GM23338 (cell line): Measurements from ENCODE around the gene PPP2R5E. TPM values are rescaled to one million over a fixed set of nuclear protein-coding genes. Genes with fewer than 3 reads are reported as not detected.

Source experiments
- ATAC-seq: fragments of 200-7000 bp; cut with Tn5 transposase; 3 replicates; pipeline ENCODE4 v1.9.1; 2020
- DNase-seq: peaks from one replicate; pipeline ENCODE4 v3.0.0-alpha.2; 2015; ENCODE audit warnings: low spot score
- H2AFZ ChIP-seq: fragments of 200-600 bp; sonication (generic); 2 replicates; pipeline ENCODE4 v1.8.0; 2016; ENCODE audit warnings: antibody characterized with exemption, mild to moderate bottlenecking, moderate library complexity
- H3F3A ChIP-seq: fragments of 200-600 bp; sonication (generic); replicated peaks from 2 replicates; pipeline ENCODE4 v1.8.0; 2017; ENCODE audit warnings: antibody characterized with exemption, mixed run types, low read depth
- H3K27ac ChIP-seq: fragments of 200-600 bp; sonication (generic); 2 replicates; pipeline ENCODE4 v1.6.1; 2016; ENCODE audit warnings: low read depth
- H3K27me3 ChIP-seq: fragments of 200-600 bp; sonication (generic); 2 replicates; pipeline ENCODE4 v1.8.0; 2016; ENCODE audit warnings: mild to moderate bottlenecking, mixed run types, moderate library complexity; ENCODE audit not compliant: insufficient read depth
- H3K36me3 ChIP-seq: fragments of 200-600 bp; sonication (generic); 2 replicates; pipeline ENCODE4 v1.8.0; 2016; ENCODE audit warnings: mild to moderate bottlenecking; ENCODE audit not compliant: insufficient read depth
- H3K4me1 ChIP-seq: fragments of 200-600 bp; sonication (generic); 2 replicates; pipeline ENCODE4 v1.8.0; 2016; ENCODE audit warnings: mild to moderate bottlenecking, moderate library complexity; ENCODE audit not compliant: insufficient read depth
- H3K4me2 ChIP-seq: fragments of 200-600 bp; sonication (generic); 2 replicates; pipeline ENCODE4 v1.7.1; 2017; ENCODE audit warnings: mixed run types
- H3K4me3 ChIP-seq: fragments of 200-600 bp; sonication (generic); 2 replicates; pipeline ENCODE4 v1.6.1; 2016; ENCODE audit warnings: mixed run types
- H3K79me2 ChIP-seq: fragments of 200-600 bp; sonication (generic); replicated peaks from 2 replicates; pipeline ENCODE4 v1.8.0; 2017; ENCODE audit warnings: mild to moderate bottlenecking; ENCODE audit not compliant: insufficient read depth
- H3K9me2 ChIP-seq: fragments of 200-600 bp; sonication (generic); 2 replicates; pipeline ENCODE4 v1.8.0; 2017; ENCODE audit not compliant: insufficient read depth
- H4K20me1 ChIP-seq: fragments of 200-600 bp; sonication (generic); replicated peaks from 2 replicates; pipeline ENCODE4 v1.8.0; 2017; ENCODE audit warnings: mild to moderate bottlenecking; ENCODE audit not compliant: insufficient read depth
- H3K27ac Mint-ChIP-seq: 2 replicates; pipeline ENCODE4 v1.8.0; 2020; ENCODE audit warnings: inconsistent platforms, mild to moderate bottlenecking, moderate library complexity, mixed read lengths
- H3K27me3 Mint-ChIP-seq: 3 replicates; pipeline ENCODE4 v1.8.0; 2022; ENCODE audit warnings: low read depth, mild to moderate bottlenecking, moderate library complexity, mixed read lengths, inconsistent platforms; ENCODE audit not compliant: insufficient read depth, poor library complexity
- H3K36me3 Mint-ChIP-seq: 3 replicates; pipeline ENCODE4 v1.8.0; 2021; ENCODE audit warnings: low read depth, mild to moderate bottlenecking, inconsistent platforms, moderate library complexity, mixed read lengths
- H3K4me1 Mint-ChIP-seq: 3 replicates; pipeline ENCODE4 v1.8.0; 2020; ENCODE audit warnings: mild to moderate bottlenecking, inconsistent platforms, mixed read lengths
- H3K4me3 Mint-ChIP-seq: 3 replicates; pipeline ENCODE4 v1.8.0; 2021; ENCODE audit warnings: moderate library complexity, mild to moderate bottlenecking, inconsistent platforms, mixed read lengths
- H3K9me3 Mint-ChIP-seq: 3 replicates; pipeline ENCODE4 v1.8.0; 2020; ENCODE audit warnings: moderate library complexity, mild to moderate bottlenecking, inconsistent platforms, mixed read lengths
- CREB1 ChIP-seq: fragments of 250-450 bp; sonication (Bioruptor Pico); IDR thresholded peaks from 2 replicates; pipeline ENCODE4 v1.5.0; 2020; ENCODE audit warnings: low read depth, mild to moderate bottlenecking, moderate library complexity
- ETS1 ChIP-seq: IDR thresholded peaks from 2 replicates; pipeline ENCODE4 v1.6.1; 2016; ENCODE audit warnings: antibody characterized with exemption
- JUNB ChIP-seq: IDR thresholded peaks from one replicate; pipeline ENCODE4 v1.6.1; 2016; ENCODE audit warnings: antibody characterized with exemption; ENCODE audit not compliant: unreplicated experiment
- NANOG ChIP-seq: IDR thresholded peaks from 2 replicates; pipeline ENCODE4 v1.6.1; 2016; ENCODE audit warnings: antibody characterized with exemption, borderline replicate concordance
- ZNF331 ChIP-seq: fragments of 250-450 bp; sonication (Bioruptor Pico); IDR thresholded peaks from 2 replicates; pipeline ENCODE4 v1.5.0; 2020; ENCODE audit warnings: low read depth, mild to moderate bottlenecking, moderate library complexity
- polyA plus RNA-seq: library from polyadenylated mRNA; unstranded; fragments of >200 nt; fragmentation: Nextera tagmentation; extraction: Ambion mirVana; gene quantifications from 2 replicates; pipeline ENCODE4 v1.2.1, GENCODE V29; 2016
- total RNA-seq: library from RNA; depleted of rRNA; stranded (reverse); fragments of >200 nt; shearing (Covaris generic); gene quantifications from 2 replicates; pipeline ENCODE4 v1.2.3, GENCODE V29; 2014
- TF ChIP-seq, protein P1 (sequence below): IDR thresholded peaks from one replicate; pipeline ENCODE4 v1.6.1; 2018; ENCODE audit warnings: antibody characterized with exemption; ENCODE audit not compliant: unreplicated experiment

PPP2R5E gene
- total and polyA plus RNA-seq, 2 experiments from 2014 or later = 40.9 to 45.5 TPM

DNA sequence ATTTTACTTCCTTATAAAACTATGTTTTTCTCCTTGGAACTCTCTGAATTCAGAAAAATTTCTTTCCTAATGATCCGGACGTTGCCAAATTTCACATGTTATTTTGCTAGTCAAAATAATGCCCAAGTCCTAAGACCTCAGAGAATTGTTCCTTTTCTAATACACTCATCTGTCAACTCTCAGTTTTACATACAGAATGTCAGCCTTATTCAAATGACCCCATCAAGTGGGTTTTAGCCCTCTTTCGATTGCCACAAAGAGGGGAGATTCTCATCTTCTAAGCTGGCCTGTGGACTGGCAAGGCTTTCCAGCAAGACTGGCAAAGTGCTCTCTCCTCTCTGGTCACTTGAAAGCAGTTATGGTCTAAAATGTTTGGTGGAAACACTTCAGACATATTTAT, 125.2 kb downstream of the PPP2R5E start:
- TF ChIP-seq ETS1 (no peak), JUNB (no peak), CREB1 (no peak), NANOG (no peak)
- TF ChIP-seq, protein P1, sequence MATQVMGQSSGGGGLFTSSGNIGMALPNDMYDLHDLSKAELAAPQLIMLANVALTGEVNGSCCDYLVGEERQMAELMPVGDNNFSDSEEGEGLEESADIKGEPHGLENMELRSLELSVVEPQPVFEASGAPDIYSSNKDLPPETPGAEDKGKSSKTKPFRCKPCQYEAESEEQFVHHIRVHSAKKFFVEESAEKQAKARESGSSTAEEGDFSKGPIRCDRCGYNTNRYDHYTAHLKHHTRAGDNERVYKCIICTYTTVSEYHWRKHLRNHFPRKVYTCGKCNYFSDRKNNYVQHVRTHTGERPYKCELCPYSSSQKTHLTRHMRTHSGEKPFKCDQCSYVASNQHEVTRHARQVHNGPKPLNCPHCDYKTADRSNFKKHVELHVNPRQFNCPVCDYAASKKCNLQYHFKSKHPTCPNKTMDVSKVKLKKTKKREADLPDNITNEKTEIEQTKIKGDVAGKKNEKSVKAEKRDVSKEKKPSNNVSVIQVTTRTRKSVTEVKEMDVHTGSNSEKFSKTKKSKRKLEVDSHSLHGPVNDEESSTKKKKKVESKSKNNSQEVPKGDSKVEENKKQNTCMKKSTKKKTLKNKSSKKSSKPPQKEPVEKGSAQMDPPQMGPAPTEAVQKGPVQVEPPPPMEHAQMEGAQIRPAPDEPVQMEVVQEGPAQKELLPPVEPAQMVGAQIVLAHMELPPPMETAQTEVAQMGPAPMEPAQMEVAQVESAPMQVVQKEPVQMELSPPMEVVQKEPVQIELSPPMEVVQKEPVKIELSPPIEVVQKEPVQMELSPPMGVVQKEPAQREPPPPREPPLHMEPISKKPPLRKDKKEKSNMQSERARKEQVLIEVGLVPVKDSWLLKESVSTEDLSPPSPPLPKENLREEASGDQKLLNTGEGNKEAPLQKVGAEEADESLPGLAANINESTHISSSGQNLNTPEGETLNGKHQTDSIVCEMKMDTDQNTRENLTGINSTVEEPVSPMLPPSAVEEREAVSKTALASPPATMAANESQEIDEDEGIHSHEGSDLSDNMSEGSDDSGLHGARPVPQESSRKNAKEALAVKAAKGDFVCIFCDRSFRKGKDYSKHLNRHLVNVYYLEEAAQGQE = no peak
- peaks cover 16% of the 10 kb centered on the region for H3K36me3 Mint-ChIP-seq
- no peaks in the 10 kb centered on the region for H3K4me1 Mint-ChIP-seq

GRCh38 chr14:63413009-63413408, 130.2 kb downstream of the PPP2R5E start:
- H3K4me2 ChIP-seq = no peak overlapping the region
- no peaks in the 10 kb centered on the region for H3F3A ChIP-seq
- TF ChIP-seq, protein P1 = peak; percentile 58
- TF ChIP-seq ETS1 (no peak), ZNF331 (CRISPR knock-in tag) (no peak)
- DNase-seq = no peak
- no peaks in the 10 kb centered on the region for H3K27me3 Mint-ChIP-seq
- no peaks in the 10 kb centered on the region for H3K27me3 ChIP-seq
- H3K9me3 Mint-ChIP-seq = no peaks in the 10 kb centered on the region
- peaks cover 21% of the 10 kb centered on the region for H4K20me1 ChIP-seq
- H3K79me2 ChIP-seq = peaks cover 13% of the 10 kb centered on the region
- H3K4me1 Mint-ChIP-seq = no peaks in the 10 kb centered on the region; the same call in 2 of the 3 replicates
- no peak for ATAC-seq
- H3K36me3 ChIP-seq = no peaks in the 10 kb centered on the region; the same call in 1 of the 2 replicates
- no peak overlapping the region for H3K27ac ChIP-seq
- peaks cover 3% of the 10 kb centered on the region; the same call in 2 of the 3 replicates for H3K36me3 Mint-ChIP-seq
- no peak overlapping the region for H3K4me3 Mint-ChIP-seq
- no peak overlapping the region for H3K27ac Mint-ChIP-seq
- H2AFZ ChIP-seq = no peak overlapping the region
- H3K9me2 ChIP-seq = no peaks in the 10 kb centered on the region
- no peaks in the 10 kb centered on the region for H3K4me1 ChIP-seq
- no peak overlapping the region for H3K4me3 ChIP-seq

More for the DNA sequence above, 125.2 kb downstream of the PPP2R5E start:
- Histone ChIP-seq H3K27ac (peak overlapping the region; percentile 57; the same call in 1 of the 2 replicates), H3K36me3 (no peaks in the 10 kb centered on the region; the same call in 1 of the 2 replicates), H2AFZ (no peak overlapping the region), H3F3A (no peaks in the 10 kb centered on the region), H4K20me1 (peaks cover 4% of the 10 kb centered on the region; the same call in 1 of the 2 replicates), H3K27me3 (no peaks in the 10 kb centered on the region), H3K4me2 (no peak overlapping the region), H3K9me2 (no peaks in the 10 kb centered on the region), H3K4me1 (no peaks in the 10 kb centered on the region), H3K4me3 (no peak overlapping the region), H3K79me2 (peaks cover 24% of the 10 kb centered on the region)
- H3K9me3 Mint-ChIP-seq = no peaks in the 10 kb centered on the region
- H3K4me3 Mint-ChIP-seq = no peak overlapping the region
- ATAC-seq (no peak), DNase-seq (no peak)
- no peak overlapping the region for H3K27ac Mint-ChIP-seq
- H3K27me3 Mint-ChIP-seq = peaks cover 2% of the 10 kb centered on the region
